HG03460 (cell line): ENCODE measurements around the gene ARHGAP26.
A peak's percentile ranks its signal among the peaks of the same experiment; 100 is the strongest.
"Not testable (repeated sequence)": the region's sequence is repeated elsewhere in the genome, so short reads cannot be mapped to it uniquely, and the experiment has no call there.

Source experiments
- ATAC-seq: cut with Tn5 transposase; IDR thresholded peaks from one replicate; pipeline ENCODE4 v1.9.1; 2021; ENCODE audit not compliant: unreplicated experiment

The ARHGAP26 gene

DNA sequence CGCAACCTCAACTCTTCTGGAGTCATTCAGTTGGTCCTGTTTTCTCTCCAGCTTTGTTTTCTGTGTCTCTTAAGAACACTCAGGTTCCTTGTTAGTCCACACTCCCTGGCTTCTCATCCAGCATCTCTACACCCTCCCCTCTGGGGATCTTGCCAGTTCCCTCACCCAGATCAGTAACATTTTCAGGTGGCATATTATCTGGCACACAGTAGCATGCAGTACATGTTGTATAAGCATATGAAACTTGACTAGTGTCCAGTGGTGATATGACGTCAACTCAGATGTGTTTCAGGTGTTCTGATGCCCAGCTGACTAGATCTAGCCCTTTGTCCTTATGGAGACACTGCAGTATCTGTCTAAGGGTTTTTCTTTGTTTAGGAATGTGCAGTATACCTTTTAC, 184.3 kb downstream of the ARHGAP26 start:
- no peak for ATAC-seq

- ATAC-seq: no peak
Measured at GRCh38 chr5:142955628-142956027, 185.5 kb downstream of the ARHGAP26 start.

- ATAC-seq: no peak
Measured at GRCh38 chr5:142957528-142957927, 187.4 kb downstream of the ARHGAP26 start.

DNA sequence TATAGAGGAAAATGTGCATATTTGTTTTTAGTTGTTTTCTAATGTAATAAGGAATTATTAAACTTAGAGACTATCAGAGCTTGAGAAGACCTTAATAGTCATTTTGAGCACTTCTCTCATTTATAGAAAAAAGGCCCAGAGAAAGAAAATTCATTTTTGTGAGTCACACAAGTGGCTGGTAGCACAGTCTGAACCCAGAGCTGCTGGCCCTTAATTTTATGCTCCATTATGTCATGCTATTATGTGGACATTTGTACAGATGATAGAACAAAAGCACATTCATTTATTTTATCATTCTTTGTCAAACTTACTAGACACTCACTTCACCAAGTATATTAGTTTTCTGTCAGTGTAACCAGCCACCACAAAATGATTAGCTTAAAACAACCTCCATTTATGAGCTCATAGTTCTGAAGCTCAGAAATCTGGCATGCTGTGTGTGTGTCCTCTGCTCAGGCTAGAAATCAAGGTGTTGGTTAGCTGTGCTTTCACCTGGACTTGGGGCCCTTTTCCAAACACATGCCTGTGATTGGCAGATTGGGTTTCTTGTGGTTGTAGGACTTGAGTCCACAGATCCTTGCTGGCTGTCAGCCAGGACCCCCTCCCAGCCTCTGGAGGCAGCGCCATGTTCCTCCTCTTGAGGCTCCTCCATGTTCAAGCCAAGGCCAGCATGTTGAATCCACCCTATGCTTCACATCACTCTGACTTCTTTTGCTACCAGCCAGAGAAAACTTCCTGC, 188.9 kb downstream of the ARHGAP26 start:
- ATAC-seq: no peak

- ATAC-seq: peak; percentile 64
Measured at GRCh38 chr5:142959683-142960657, 189.8 kb downstream of the ARHGAP26 start.

- ATAC-seq: no peak
Measured at GRCh38 chr5:142961440-142962173, 191.4 kb downstream of the ARHGAP26 start.

DNA sequence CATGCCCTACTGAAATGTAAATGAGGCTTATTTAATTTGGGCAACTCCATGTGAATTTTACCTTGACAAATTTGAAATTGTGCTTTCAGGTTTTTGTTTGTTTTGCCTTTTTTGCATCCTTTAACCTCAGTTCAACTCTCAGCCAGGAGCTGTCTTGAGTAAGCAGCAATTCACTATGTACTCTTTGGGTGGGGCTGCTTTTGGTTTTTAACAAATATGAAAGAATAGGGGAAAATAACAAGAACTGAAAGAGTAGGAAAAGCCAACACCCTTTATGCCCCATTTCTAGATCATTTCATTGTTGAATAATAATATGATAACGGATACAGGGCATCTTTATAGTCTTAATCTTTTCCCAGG, 192.0 kb downstream of the ARHGAP26 start:
- ATAC-seq: no peak

GRCh38 chr5:142965258-142966120, 195.3 kb downstream of the ARHGAP26 start:
- not testable (repeated sequence) for ATAC-seq

GRCh38 chr5:142966121-142966420, 195.9 kb downstream of the ARHGAP26 start:
- no peak for ATAC-seq

DNA sequence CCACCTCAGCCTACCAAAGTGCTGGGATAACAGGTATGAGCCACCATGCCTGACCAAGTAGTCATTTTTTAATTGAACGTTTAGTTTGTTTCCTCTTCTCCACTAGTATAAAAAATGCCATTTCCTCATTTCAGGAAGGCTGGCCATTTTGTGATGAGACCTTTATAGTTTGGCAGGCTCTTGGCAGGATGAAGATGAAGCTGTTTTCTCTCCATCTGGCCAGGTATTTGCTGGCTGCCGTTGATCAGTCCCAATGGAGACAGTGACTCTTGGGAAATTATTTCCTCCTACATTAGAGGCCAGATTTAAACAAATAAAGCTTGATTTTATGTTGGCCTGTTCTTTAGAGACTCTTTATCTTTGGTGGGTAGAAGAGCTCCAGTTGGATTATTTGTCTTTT, 199.0 kb downstream of the ARHGAP26 start:
- no peak for ATAC-seq

DNA sequence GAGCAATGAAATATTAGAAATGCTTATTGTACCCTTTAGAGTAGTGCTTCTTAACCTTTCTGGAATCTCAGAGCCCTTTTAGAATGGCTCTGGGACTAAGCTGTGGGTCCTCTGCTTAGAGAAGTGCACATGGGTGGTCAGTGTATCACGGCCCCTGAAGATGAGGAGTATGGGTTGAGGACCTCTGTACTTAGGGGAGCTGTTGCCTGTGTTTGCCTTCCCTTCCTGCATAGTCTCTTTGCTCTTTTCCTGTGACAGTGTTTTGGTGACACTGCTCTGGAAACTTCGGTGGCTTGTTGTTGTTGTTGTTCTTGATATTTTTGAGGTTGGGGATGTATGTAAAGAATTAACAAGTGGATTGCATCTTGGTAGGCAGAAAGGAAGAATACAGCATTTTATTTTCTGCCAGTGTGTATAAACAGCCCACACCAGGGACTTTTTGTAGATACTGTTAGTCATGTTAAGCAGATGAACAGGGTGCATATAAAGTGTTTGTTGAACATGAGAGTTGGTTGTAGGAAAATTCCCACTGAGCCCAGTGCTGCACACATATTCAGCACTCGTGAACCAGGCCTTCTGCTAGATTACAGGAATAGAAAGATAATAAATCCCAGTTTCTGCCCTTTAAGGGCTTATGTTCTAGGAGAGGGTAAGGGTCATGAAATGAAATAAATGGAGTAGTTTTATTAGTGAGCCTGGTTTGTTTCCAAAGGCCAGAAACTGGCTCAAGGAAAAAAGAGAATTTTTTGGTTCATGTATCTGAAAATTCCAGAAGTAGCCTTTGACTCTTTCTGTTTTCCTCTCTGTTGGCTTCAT, 199.7 kb downstream of the ARHGAP26 start:
- ATAC-seq: no peak

DNA sequence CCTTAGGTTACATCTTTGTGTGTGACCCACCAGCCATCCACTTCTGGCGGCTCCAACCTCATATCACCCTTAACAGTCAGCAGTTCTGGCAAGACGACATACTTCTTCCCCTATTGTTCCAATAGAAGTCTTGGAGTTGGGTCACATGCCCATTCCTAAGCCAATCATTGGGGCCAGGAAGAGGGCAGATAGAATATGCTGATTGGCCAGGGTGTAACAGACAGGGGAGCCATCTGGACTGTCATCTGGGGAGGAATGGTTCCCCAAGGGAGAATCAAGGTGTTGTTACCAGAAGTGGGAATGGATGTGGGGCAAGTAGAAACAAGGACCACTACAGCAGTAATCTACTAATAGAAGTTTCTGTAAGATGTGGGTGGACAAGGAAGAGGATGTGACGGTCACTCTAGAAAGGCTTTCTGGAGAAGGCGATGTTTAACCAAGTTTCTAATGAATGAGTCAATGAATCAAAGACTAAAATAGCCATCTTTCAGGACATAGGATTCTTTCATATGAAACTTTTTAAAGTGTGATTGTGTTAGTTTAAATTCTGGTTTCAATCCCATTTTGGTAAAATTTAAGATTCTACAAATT, 200.4 kb downstream of the ARHGAP26 start:
- no peak for ATAC-seq

GRCh38 chr5:142971303-142972013, 201.3 kb downstream of the ARHGAP26 start:
- no peak for ATAC-seq

DNA sequence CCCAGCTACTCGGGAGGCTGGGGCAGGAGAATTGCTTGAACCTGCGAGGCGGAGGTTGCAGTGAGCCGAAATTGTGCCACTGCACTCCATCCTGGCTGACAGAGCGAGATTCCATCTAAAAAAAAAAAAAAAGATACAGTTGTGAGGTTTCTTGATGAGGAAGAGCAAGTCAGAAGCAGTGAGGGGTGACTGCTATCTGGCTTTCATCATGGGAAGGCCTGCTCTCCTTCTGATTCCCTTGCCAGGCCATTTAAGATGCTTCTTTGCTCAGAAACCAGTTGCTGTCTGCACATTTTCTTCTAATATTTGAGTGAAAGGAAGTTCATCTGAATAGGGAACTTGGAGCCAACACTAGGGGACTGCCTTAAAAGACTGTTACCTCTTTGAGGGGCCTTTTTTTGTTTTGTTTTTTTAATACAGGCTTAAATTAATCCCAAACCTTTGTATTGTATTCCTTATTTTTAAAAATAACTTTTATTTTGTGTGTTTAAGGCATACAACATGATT, 201.9 kb downstream of the ARHGAP26 start:
- no peak for ATAC-seq

- no peak for ATAC-seq
Measured at GRCh38 chr5:142973932-142974331, 203.8 kb downstream of the ARHGAP26 start.

DNA sequence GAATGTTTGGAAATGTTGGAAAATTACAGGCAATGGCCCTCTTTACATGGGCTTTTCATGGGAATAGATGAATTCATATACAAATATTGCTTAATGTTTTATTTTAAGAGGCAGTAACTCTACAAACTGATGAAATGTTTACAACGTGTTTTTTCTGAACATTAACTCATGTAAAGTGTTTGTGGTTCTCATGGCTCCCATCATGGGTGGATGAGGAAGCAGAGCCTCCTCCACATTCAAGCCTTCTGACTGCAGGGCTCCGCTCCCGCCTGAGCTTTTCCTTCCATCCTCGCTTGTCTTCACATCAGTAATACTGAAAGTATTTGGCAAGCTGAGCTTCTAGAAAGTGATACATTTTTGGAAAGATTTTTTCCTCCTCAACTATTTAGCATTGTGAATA, 204.2 kb downstream of the ARHGAP26 start:
- no peak for ATAC-seq

DNA sequence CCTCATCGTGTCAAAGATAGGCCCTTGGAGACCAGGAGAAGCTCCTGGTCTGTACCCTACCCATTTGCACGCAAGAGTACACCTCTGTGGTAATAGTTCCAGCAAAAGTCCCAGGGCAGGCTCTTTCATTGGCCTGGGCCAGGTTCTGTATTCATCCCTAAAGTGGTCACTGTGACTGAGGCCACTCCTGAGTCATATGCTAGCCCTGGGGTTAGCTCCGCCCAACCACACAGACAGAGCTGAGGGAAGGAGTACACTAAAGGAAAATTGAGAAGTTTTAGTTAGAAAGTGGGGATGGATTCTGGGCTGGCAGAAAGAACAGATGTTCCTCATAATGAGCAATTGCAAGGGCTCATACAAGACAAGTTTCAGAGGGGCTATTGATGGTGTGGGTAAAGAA, 206.7 kb downstream of the ARHGAP26 start:
- no peak for ATAC-seq

- peak; percentile 90 for ATAC-seq
Measured at GRCh38 chr5:142977363-142978051, 207.3 kb downstream of the ARHGAP26 start.
